ENCODE measurements around the gene IRGC. TPM values are rescaled to one million over a fixed set of nuclear protein-coding genes. Genes with fewer than 3 reads are reported as not detected.
"Not testable (repeated sequence)": the region's sequence is repeated elsewhere in the genome, so short reads cannot be mapped to it uniquely, and the experiment has no call there.

IRGC gene
- total and polyA plus RNA-seq, 4 donors, result not detected

GRCh38 chr19:43764684-43765083 lies 48.8 kb downstream of the IRGC start:
- H3K4me1 ChIP-seq (ENCODE audit: control insufficient read depth in 1 of 2, insufficient read depth in 2 of 2, low read length in 2 of 2); H3K27me3 ChIP-seq (ENCODE audit: control insufficient read depth in 1 of 2, insufficient read depth in 2 of 2, low read length in 1 of 2); H3K4me3 ChIP-seq (ENCODE audit: low read length in 2 of 2); H3K9me3 ChIP-seq (ENCODE audit: control insufficient read depth, low read length); intact Hi-C loops (cut with DNase I); H3K36me3 ChIP-seq (ENCODE audit: control insufficient read depth in 1 of 2, insufficient read depth in 2 of 2, low read length in 1 of 2); DNase-seq: not testable (repeated sequence)
- WGBS, 2 donors, result 82 to 83% methylated on average over 8 of the region's 8 CpGs
- peak; percentile 45 for ATAC-seq (ENCODE audit: low FRiP score)
- peak overlapping the region in 1 of 2 donors; percentile 29 for H3K27ac ChIP-seq (ENCODE audit: low read depth in 1 of 2, low read length in 2 of 2)

DNA sequence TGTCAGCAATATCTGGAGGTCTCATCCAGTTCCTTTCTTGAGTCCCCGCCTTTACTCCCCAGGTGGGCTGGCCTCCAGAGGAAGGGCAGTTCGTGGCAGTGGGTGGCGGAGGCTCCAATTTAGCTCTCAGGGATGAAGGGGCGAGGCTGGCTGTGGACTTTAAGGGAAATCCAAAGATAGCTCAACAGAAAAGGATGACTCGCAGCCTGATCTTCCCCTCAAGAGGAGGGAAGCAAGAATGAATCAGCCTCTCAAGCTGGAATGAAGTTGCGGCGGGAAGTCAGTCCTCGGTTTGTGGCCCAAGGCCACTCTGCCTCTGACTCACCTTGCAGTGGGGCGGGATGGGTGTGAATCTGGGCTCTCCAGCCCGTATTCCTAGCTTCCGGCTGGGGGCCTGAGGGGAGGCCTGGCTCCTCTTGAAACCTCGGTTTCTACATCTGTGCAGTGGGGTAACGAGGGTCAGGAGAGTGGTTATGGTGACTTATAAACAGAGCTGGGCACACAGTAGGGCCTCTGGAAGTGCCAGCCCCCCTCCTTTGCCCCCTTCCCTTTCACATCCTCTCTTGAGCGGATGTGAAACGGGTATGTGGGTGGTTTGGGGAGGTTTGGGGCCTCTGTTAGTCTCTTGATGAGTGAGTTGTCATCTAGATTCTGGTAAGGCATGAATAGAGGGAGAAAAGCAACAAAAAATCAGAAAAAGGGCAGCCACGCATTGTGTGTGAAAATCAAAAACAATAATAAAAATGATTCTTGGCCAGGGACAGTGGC lies 49.4 kb downstream of the IRGC start:
- Histone ChIP-seq H3K27ac (ENCODE audit: low read depth in 1 of 2, low read length in 2 of 2) (peak overlapping the region in 1 of 2 donors; percentile 29), H3K9me3 (ENCODE audit: control insufficient read depth, low read length) (no peaks in the 10 kb centered on the region), H3K4me3 (ENCODE audit: low read length in 2 of 2) (no peak overlapping the region), H3K4me1 (ENCODE audit: control insufficient read depth in 1 of 2, insufficient read depth in 2 of 2, low read length in 2 of 2) (no peaks in the 10 kb centered on the region), H3K27me3 (ENCODE audit: control insufficient read depth in 1 of 2, insufficient read depth in 2 of 2, low read length in 1 of 2) (no peaks in the 10 kb centered on the region), H3K36me3 (ENCODE audit: control insufficient read depth in 1 of 2, insufficient read depth in 2 of 2, low read length in 1 of 2) (no peaks in the 10 kb centered on the region)
- DNase-seq (peak; percentile 89 to 90), ATAC-seq (ENCODE audit: low FRiP score) (peak; percentile 75)
- intact Hi-C loops (cut with DNase I), result no loop called here
- WGBS, 2 donors, result 42 to 48% methylated on average over 16 of the region's 16 CpGs

GRCh38 chr19:43766755-43767043 lies 50.8 kb downstream of the IRGC start:
- Histone ChIP-seq H3K27me3 (ENCODE audit: control insufficient read depth in 1 of 2, insufficient read depth in 2 of 2, low read length in 1 of 2) (no peaks in the 10 kb centered on the region), H3K27ac (ENCODE audit: low read depth in 1 of 2, low read length in 2 of 2) (no peak overlapping the region), H3K36me3 (ENCODE audit: control insufficient read depth in 1 of 2, insufficient read depth in 2 of 2, low read length in 1 of 2) (no peaks in the 10 kb centered on the region), H3K4me3 (ENCODE audit: low read length in 2 of 2) (no peak overlapping the region), H3K4me1 (ENCODE audit: control insufficient read depth in 1 of 2, insufficient read depth in 2 of 2, low read length in 2 of 2) (no peaks in the 10 kb centered on the region), H3K9me3 (ENCODE audit: control insufficient read depth, low read length) (no peaks in the 10 kb centered on the region)
- 63 to 67% methylated on average over 4 of the region's 4 CpGs for WGBS, 2 donors
- DNase-seq (no peak), ATAC-seq (ENCODE audit: low FRiP score) (no peak)
- intact Hi-C loops (cut with DNase I), result no loop called here

DNA sequence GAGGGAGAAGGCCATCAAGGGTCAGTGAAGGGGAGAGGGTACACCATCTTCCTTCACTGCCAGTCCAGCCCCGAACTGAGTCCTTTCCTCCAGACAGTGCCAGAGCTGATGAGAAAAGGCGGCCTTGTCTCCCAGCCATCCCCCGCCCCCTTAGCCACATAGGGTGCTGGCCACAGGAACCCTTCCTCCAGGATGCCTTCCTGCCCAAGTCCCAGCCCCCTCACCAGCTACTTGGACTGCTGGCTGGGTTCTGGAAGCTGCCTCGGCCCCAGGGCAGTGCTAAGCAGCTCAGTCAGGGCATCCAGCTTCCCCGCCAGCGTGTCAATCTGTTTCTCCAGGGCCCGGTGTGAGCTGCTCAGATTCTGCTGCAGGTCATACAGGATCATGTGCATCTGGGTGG lies 51.4 kb downstream of the IRGC start:
- Histone ChIP-seq H3K27me3 (ENCODE audit: control insufficient read depth in 1 of 2, insufficient read depth in 2 of 2, low read length in 1 of 2) (no peaks in the 10 kb centered on the region), H3K27ac (ENCODE audit: low read depth in 1 of 2, low read length in 2 of 2) (no peak overlapping the region), H3K9me3 (ENCODE audit: control insufficient read depth, low read length) (no peaks in the 10 kb centered on the region), H3K4me1 (ENCODE audit: control insufficient read depth in 1 of 2, insufficient read depth in 2 of 2, low read length in 2 of 2) (no peaks in the 10 kb centered on the region), H3K4me3 (ENCODE audit: low read length in 2 of 2) (no peak overlapping the region), H3K36me3 (ENCODE audit: control insufficient read depth in 1 of 2, insufficient read depth in 2 of 2, low read length in 1 of 2) (no peaks in the 10 kb centered on the region)
- 69 to 79% methylated on average over 7 of the region's 7 CpGs for WGBS, 2 donors
- intact Hi-C loops (cut with DNase I), result no loop called here
- ATAC-seq (ENCODE audit: low FRiP score), result no peak
- DNase-seq, result peak in 1 of 2 donors; percentile 49

- Histone ChIP-seq H3K4me1 (ENCODE audit: control insufficient read depth in 1 of 2, insufficient read depth in 2 of 2, low read length in 2 of 2) (no peaks in the 10 kb centered on the region), H3K36me3 (ENCODE audit: control insufficient read depth in 1 of 2, insufficient read depth in 2 of 2, low read length in 1 of 2) (no peaks in the 10 kb centered on the region), H3K27me3 (ENCODE audit: control insufficient read depth in 1 of 2, insufficient read depth in 2 of 2, low read length in 1 of 2) (no peaks in the 10 kb centered on the region), H3K4me3 (ENCODE audit: low read length in 2 of 2) (no peak overlapping the region), H3K9me3 (ENCODE audit: control insufficient read depth, low read length) (no peaks in the 10 kb centered on the region), H3K27ac (ENCODE audit: low read depth in 1 of 2, low read length in 2 of 2) (no peak overlapping the region)
- ATAC-seq (ENCODE audit: low FRiP score) (no peak), DNase-seq (no peak)
- WGBS, 2 donors, result 76 to 78% methylated on average over 1 of the region's 1 CpG
- intact Hi-C loops (cut with DNase I), result no loop called here
These were observed 51.9 kb downstream of the IRGC start for GRCh38 chr19:43767818-43768217.

- no peak overlapping the region for H3K4me3 ChIP-seq (ENCODE audit: low read length in 2 of 2)
- no peaks in the 10 kb centered on the region for H3K9me3 ChIP-seq (ENCODE audit: control insufficient read depth, low read length)
- intact Hi-C loops (cut with DNase I), result no loop called here
- WGBS, 2 donors, result 74 to 80% methylated on average over 15 of the region's 15 CpGs
- ATAC-seq (ENCODE audit: low FRiP score) (no peak), DNase-seq (no peak)
- H3K27ac ChIP-seq (ENCODE audit: low read depth in 1 of 2, low read length in 2 of 2), result no peak overlapping the region
- no peaks in the 10 kb centered on the region for H3K4me1 ChIP-seq (ENCODE audit: control insufficient read depth in 1 of 2, insufficient read depth in 2 of 2, low read length in 2 of 2)
- H3K36me3 ChIP-seq (ENCODE audit: control insufficient read depth in 1 of 2, insufficient read depth in 2 of 2, low read length in 1 of 2), result no peaks in the 10 kb centered on the region
- no peaks in the 10 kb centered on the region for H3K27me3 ChIP-seq (ENCODE audit: control insufficient read depth in 1 of 2, insufficient read depth in 2 of 2, low read length in 1 of 2)
These were observed 52.6 kb downstream of the IRGC start for GRCh38 chr19:43768273-43769050.

DNA sequence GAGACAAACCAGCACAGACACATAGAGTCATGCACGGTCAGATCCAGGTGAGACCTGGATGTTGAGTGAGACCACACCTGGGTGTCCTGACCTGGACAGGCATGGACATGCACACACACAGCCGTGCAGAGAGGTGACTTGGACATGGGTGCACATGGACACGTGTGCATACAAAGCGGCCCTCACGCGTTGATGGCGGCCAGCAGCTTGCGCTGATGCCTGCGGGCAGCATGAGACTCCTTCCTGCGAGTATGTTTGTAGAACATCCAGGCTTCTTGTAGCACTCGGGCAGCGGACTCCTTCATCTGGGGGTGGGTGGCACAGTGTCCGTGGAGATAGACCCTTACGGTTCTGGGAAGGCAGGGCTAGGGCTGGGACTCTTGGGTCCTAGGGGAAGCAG lies 53.4 kb downstream of the IRGC start:
- intact Hi-C loops (cut with DNase I), result no loop called here
- no peak for ATAC-seq (ENCODE audit: low FRiP score)
- 88 to 91% methylated on average over 14 of the region's 14 CpGs for WGBS, 2 donors

More for the DNA sequence above, 53.4 kb downstream of the IRGC start:
- no peak for DNase-seq
- Histone ChIP-seq H3K27me3 (ENCODE audit: control insufficient read depth in 1 of 2, insufficient read depth in 2 of 2, low read length in 1 of 2) (no peaks in the 10 kb centered on the region), H3K9me3 (ENCODE audit: control insufficient read depth, low read length) (no peaks in the 10 kb centered on the region), H3K27ac (ENCODE audit: low read depth in 1 of 2, low read length in 2 of 2) (no peak overlapping the region), H3K4me1 (ENCODE audit: control insufficient read depth in 1 of 2, insufficient read depth in 2 of 2, low read length in 2 of 2) (no peaks in the 10 kb centered on the region), H3K36me3 (ENCODE audit: control insufficient read depth in 1 of 2, insufficient read depth in 2 of 2, low read length in 1 of 2) (no peaks in the 10 kb centered on the region), H3K4me3 (ENCODE audit: low read length in 2 of 2) (no peak overlapping the region)

All from aorta (tissue), 5 donors.